Head of caudate nucleus (tissue), 42 donors: ENCODE data around the gene HMG20A.
A peak's percentile ranks its signal among the peaks of the same experiment; 100 is the strongest.

Source experiments
- DNase-seq, 42 donors: peaks; one replicate each; pipeline versions ENCODE4 v3.0.0 to v3.0.0-alpha.2; 2020 to 2021; ENCODE audit warnings: mixed read lengths in 7 of 42
- intact Hi-C: fragments of 100-400 bp; cut with DNase I; formaldehyde crosslinking; loops from one replicate; pipeline ENCODE4 v1.15.0; 2022

HMG20A gene

DNA sequence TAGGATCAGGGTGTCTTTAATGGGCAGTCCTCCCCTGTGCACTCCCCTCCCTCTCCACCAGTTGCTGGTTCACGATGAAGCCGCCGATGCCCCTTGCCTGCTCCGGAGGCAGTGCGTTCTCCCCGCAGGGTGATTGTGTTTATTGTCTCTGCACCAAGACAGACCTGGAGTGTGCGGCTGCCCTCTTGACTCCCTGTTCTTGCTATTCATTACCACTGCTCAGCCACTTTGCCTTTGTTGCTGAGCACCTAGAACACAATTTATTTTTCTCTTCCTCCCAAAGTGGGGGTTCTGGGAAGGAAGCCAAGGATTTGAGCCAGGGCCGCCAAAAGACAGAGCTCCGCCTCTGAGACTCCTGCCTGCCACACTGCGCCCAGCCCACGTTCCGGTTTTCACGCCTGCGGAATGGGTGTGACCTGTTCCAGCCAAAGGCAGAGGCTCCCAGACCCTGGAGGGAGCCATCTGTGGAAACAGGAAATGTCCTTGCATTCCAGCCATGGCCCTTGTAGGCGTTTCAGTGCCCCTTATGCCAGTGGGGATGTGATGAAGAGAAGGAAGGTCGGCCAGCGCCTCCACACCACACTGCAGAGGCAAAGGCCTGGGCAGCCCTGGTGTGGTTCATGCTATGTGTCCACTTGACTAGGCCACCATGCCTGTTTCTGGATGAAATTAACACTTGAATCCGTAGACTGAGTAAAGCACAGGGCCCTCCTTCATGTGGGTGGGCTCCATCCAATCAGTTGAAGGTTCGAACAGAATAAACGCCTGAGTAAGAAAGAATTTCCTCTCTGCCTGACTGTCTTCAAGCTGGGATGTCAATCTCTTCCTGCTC lies 85.8 kb downstream of the HMG20A start:
- DNase-seq, result peak in 16 of 42 donors; percentile 24 to 68 (median 37)
- intact Hi-C loops, result no loop called here

- peak in 30 of 42 donors; percentile 27 to 75 (median 55) for DNase-seq
- intact Hi-C loops, result no loop called here
These were observed 86.6 kb downstream of the HMG20A start for GRCh38 chr15:77507143-77507897.

DNA sequence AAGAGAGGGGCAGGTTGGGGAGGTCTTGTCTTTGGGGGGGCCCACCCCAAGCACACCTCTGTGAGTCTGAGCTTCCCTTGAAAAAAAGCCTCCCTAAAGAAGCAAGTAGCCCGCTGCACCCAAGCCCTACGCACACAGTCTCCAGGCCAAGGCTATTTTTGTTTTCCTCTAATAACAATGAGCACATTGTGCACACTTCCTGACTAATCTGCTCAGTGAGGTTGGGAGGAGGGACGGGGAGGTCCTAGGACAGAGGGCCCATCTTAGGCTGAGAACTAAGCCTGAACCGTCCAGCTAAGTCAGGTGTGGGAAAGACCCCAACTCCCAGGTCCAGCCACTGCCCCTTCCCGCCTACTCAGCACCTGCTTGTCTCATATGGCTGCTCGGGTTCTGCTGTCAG lies 87.2 kb downstream of the HMG20A start:
- intact Hi-C loops, result no loop called here

GRCh38 chr15:77508541-77509243 lies 88.0 kb downstream of the HMG20A start:
- DNase-seq, result peak in 7 of 42 donors; percentile 31 to 71 (median 45)
- intact Hi-C loops, result no loop called here

More for the DNA sequence above, 87.2 kb downstream of the HMG20A start:
- DNase-seq, result peak in 41 of 42 donors; percentile 36 to 87 (median 67)

- intact Hi-C loops, result no loop called here
- peak in 1 of 42 donors; percentile 28 for DNase-seq
These were observed 89.7 kb downstream of the HMG20A start for GRCh38 chr15:77510066-77511057.

DNA sequence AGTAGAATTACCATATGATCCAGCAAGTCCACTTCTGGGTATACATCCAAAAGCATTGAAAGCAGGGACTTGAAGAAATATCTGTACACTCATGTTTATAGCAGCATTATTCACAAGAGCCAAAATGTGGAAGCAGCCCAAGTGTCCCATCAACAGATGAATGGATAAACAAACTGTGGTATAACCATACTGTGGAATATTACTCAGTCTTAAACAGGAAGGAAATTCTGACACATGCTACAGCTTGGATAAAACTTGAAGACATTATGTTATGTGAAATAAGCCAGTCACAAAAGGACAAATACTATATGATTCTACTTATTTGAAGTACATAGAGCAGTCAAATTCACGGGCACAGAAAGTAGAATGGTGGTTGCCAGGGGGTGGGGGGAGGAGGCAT lies 91.2 kb downstream of the HMG20A start:
- intact Hi-C loops, result no loop called here
- no peak for DNase-seq

DNA sequence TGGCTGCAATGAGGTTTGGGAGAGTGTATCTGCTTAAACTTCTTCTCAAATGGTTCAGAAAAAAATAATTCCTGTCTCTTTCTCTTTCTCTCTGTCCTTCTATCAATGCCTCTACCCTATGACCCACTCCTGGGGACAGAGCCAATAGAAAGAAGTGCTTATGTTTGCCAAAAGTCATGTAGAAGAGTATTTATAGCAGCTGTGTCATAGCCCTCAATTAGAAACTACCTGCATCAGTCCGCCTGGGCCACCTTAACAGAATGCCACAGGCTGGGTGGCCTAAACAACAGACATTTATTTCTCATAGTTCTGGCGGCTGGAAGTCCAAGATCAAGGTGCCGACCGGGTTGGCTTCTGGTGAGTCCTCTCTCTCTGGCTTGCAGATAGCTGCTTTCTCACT lies 92.5 kb downstream of the HMG20A start:
- intact Hi-C loops, result no loop called here

DNA sequence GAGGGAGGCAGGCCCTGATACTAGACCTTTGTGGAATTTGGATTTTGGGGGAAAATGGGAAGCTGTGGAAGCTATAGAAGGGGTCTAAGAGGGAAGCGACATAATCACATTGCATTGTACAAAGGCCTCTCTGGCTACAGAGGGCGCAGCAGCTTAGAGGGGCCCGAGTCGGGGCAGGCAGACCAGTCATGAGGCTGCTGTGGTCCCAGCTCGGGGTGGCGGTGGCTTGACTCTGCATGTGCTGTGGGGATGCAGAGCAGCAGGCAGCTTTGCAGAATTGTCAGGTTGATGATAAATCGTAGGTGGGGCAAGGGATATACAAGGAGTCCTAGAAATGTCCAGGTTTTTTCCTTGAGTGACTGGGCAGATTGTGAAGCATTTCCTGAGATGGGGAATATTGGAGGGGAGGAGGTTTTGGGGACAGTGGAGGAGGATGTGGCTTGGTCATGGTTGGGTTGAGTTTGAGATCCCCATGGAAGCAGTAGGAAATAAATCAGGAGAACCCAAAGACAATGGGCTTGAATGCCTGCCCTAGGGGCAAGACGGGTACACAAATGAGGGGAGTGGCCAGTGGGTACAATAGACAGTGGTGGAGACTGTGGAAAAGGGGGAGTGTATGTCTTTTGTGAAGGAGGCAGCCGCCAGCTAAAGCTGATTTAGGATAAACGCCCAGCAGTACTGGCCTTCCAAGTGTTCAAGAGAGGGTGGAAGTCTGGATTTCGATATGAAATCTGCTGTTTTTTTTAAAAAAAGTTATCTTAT lies 94.1 kb downstream of the HMG20A start:
- DNase-seq, result peak in 4 of 42 donors; percentile 24 to 70 (median 26)
- intact Hi-C loops, result no loop called here

More for the DNA sequence above, 92.5 kb downstream of the HMG20A start:
- DNase-seq, result peak in 1 of 42 donors; percentile 16

DNA sequence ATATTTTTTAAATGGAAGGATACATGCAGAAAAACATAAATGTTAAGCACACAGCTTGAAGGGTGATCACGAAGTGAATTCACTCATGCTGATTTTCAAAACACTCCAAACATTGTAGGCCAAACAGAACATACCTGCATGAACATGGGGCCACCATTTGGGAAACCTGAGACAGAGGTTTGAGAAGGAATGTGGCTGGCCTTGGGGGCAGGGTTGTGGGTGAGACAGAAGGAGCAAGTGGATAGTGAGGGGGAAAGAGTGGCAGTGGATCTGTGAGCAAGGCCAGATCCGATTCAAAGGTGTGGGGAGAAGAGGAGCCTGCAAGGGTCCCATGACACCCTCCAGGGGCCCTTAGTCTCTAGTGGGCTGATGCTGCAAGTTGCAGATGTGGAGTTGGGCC lies 94.9 kb downstream of the HMG20A start:
- intact Hi-C loops, result no loop called here
- DNase-seq, result no peak

DNA sequence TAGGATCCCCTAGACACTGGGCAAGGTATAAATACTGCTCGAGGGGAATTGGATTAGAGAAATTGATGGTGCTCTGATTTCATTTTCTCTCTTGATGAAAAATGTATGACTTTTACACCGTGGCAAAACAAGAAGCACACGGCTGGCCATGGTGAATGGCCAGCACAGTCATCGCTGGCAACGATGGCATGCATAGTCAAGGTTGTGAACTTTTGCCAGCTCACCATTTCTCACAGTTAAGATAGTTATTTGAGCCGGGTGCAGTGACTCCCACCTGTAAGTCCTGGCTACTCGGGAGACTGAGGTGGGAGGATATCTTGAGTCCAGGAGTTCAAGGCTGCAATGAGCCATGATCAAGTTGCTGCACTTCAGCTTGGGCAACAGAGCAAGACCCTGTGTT lies 95.4 kb downstream of the HMG20A start:
- no peak for DNase-seq
- intact Hi-C loops, result no loop called here

DNA sequence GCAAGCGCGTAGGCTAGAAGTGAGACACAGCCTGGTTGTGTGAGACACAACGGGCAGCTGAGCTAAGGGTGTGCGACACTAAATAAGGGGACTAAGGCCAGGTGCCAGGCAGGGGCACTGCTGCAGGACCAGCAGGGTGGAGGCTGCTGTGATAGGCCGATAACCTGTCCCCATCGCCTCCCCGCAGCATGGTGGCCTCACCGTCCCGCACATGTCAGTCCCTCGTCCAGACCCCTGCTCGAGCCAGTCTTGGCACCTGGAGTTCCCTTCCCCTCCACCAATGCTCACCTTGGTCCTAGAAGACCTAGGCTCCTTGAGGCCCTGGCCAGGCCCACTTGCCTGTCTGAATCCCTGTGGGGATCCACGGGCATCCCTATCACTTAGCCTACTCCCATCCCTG lies 96.1 kb downstream of the HMG20A start:
- intact Hi-C loops, result no loop called here

GRCh38 chr15:77517579-77517978 lies 96.9 kb downstream of the HMG20A start:
- intact Hi-C loops, result no loop called here
- DNase-seq, result no peak

More for the DNA sequence above, 96.1 kb downstream of the HMG20A start:
- no peak for DNase-seq

DNA sequence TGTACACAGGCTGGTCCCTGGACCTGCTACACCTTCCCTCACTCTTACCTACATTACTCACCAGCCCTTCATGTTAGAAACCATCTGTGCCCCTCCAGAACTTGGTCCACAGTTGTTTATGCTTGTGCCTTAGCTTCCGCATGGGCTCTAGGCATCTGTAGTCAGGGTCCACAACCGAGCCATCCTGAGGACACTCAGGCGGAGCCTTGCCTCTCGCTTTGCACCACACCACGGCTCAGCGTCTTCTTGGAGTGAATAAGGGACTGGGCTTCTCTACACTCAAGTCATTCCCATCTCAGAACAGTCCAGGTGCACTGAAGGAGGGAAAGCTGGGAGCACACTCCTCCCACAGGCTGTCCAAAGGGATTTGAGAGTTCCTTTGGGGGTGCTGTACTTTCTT lies 97.8 kb downstream of the HMG20A start:
- DNase-seq, result peak in 1 of 42 donors; percentile 7
- intact Hi-C loops, result no loop called here

DNA sequence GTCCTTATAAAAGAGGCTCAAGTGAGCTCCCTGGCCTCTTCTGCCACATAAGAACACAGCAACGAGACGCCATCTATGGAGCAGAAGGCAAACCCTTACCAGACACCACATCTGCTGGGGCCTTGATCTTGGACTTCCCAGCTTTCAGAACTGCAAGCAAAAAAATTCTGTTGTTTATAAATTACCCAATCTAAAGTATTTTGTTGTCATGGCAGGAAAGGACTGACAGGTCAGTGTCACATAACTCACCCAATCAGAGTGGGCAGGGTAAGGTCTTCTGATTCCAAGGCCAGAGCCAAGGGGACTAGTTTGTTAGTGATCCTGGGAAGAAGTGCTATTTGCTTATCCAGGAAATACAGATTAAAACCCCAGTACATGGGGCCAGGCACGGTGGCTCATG lies 98.9 kb downstream of the HMG20A start:
- intact Hi-C loops, result no loop called here
- DNase-seq, result peak in 1 of 42 donors; percentile 7

GRCh38 chr15:77521206-77521605 lies 100.5 kb downstream of the HMG20A start:
- peak in 1 of 42 donors; percentile 3 for DNase-seq
- intact Hi-C loops, result no loop called here

GRCh38 chr15:77525400-77525811 lies 104.7 kb downstream of the HMG20A start:
- intact Hi-C loops, result no loop called here
- DNase-seq, result peak in 1 of 42 donors; percentile 7

DNA sequence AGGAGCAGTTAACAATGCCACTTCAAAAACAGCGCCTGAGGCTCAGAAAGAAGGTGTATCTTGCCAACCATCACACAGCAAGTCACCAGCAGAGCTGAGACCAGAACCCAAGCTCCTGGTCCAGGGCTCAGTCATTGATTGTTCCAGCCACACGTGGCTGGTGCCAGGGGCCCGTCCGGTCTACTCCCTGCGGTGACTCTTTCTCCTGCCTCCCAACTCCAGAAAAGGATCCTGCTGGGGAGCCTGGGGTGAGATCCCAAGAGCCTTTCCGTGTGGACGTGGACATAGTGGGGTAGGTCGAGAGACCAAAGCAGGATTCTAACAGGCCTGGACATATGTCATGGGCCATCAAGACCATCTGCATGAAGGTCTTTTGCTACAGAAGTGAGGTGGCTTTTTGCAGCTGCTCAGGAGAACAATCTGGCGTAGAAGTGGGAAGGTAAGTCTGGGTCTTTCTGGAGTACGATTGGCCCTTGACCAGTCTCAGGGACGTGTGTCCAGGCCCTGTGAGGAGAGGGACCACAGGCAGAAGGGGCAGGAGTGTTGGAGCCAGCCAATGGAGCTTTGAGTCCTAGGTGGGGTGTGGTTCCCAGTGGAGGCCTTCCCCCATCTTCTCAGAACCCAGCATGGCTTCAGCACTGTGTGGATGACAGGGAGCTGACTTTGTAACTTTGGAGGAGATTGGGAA lies 105.4 kb downstream of the HMG20A start:
- intact Hi-C loops, result no loop called here
- peak in 1 of 42 donors; percentile 4 for DNase-seq
